Activated CD4-positive, alpha-beta T cell treated with anti-CD3 and anti-CD28 coated beads, Interleukin-2, amount 50 U/mL, for 24 hours (primary cell): ENCODE data around the gene PET100.

Experiments used
- DNase-seq, 2 donors: peaks; one replicate each; pipeline ENCODE4 v3.0.0-alpha.2; 2020; ENCODE audit warnings: low read depth in 1 of 2, low spot score in 1 of 2

PET100 gene

DNA sequence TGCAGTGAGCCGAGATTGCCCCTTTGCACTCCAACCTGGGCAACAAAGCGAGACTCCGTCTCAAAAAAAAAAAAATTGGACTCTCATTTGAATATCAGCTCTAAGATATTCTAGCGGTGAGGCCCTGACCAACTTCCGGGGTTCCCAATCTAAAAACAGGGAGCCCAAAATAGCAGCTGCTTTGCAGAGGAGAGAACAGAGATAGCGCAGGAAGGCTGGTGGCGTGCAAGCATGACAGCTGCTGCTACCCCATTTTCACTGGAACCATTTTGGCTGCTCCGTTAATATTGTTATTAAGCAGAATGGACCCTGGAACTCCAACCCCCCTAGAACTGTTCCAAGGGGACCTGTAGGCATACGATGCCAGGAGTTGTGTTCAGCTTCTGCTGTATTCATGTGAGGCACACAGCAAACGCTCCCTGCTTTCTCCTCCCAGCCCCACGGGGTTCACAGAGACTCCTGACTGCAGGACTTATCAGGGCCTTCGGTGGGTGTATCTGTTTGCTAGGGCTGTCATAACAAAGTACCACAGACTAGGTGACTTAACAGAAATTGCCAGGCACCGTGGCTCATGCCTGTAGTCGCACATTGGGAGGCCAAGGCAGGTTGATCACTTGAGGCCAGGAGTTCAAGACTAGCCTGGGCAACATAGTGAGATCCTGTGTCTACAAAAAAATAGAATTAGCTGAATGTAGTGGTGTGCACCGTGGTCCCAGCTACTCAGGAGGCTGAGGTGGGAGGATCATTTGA lies 18.8 kb downstream of the PET100 start:
- no peak for DNase-seq

- DNase-seq: no peak
Measured at GRCh38 chr19:7650148-7650547, 20.6 kb downstream of the PET100 start.

- DNase-seq: peak; percentile 75 to 89
Measured at GRCh38 chr19:7652061-7652641, 22.6 kb downstream of the PET100 start.

DNA sequence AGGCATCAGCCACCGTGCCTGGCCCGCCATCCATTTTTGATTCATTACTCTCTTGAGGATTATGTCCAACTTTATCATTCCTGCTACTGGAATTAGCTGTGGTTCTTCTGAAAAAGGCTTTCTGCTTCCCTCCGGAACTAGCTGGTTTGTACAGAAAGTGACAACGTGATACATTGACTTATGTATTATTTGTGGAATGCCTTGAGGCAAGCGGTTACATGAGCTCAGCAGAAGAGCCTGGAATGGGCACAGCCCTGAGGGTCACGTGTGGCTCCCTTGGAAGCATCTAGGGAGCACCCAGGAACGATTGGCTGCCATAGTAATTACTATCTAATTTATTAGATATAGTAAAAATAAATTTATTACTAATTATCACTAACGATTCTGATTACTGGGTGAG lies 24.8 kb downstream of the PET100 start:
- DNase-seq: no peak

DNA sequence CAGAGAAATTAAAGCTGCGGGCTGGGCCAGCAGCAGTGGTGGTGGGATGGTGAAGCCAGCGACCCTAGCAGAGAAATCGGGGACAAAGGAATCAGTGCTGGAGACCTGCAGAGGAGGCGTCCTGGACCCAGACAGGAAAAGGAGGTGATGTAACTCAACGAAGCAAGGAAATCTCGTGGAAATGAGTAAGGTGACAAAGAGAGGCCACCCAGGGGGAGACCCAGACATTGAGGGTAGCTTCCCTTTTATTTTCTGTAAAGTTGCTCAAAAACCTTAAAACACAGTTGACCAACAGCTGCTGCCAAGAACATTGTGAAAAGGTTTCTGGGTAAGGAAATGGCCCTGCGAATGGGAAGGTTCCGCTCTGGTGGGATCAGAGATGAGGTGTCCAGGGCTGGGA lies 26.0 kb downstream of the PET100 start:
- DNase-seq: no peak

DNA sequence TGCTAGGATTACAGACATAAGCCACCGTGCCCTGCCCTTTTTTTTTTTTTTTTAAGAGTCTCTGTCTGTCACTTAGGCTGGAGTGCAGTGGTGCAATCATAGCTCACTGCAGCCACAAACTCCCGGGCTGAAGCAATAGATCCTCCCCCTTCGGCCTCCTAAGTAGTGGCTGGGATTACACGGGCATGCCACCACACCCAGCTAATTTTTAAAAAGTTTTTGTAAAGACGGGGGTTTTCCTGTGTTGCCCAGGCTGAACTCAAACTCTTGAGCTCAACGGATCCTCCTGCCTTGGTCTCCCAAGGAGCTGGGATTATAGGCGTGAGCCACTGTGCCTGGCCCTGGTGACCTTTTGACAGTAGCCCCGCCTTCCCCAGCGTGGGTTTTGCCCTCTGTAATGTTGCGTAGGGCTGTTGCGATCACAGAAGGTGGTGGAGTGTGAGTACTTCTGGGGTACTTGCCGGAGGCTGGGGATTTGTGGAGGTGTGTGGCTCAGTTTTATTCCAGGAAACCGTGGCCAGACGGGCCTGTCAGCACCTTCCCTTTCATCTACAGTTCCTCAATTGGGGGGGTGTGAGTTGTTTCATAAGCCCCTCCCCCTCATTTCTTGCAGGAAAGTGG lies 27.6 kb downstream of the PET100 start:
- DNase-seq: no peak

GRCh38 chr19:7658219-7658686 lies 28.7 kb downstream of the PET100 start:
- peak in 1 of 2 donors; percentile 54 for DNase-seq

DNA sequence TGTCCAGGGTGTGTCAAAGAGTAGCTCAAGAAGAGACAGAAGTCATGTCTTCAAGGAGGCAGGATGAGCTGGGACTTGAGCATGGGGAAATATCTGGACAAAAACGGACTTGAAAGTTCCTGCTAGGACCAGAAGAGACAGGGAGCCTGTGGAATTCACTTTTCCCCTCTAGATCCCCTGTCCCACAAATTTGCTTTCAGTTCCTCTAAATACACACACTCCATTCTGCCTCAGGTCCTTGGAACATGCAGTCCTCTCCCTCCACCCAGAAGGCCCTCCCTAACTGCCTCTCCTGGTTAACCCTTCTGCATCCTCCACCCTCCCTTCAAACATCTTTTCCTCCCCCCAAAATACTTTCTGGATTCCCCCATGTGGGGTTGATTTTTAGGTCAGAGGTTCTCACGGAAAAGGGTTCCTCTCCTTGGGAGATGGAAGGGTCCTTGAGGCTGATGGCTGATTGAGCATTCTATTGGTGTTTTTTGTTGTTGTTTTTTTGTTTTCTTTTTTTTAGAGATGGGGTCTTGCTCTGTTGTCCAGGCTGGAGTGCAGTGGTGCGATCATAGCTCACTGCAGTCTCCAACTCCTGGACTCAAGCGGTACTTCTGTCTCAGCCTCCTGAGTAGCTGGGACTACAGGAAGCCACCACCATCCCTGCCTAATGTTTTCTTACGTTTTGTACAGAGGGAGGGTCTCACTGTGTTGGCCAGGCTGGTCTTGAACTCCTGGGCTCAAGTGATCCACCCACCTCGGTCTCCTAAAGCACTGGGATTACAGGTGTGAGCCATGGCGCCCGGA lies 32.3 kb downstream of the PET100 start:
- no peak for DNase-seq

DNA sequence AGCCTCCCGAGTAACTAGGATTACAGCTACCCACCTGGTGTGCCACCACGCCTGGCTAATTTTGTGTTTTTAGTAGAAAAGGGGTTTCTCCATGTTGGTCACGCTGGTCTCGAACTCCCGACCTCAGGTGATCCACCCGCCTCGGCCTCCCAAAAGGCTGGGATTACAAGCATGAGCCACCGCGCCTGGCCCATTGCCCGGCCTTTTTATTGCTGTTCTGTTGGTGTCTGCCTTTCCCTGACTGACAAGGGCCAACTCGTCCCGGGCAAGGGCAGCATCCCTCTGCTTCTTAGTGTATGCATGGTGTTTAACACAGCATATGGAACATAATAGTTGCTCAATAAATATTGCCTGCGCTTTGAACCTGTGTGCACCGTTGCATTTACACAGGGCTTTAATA lies 33.1 kb downstream of the PET100 start:
- no peak for DNase-seq

- no peak for DNase-seq
Measured at GRCh38 chr19:7663706-7664105, 34.1 kb downstream of the PET100 start.

DNA sequence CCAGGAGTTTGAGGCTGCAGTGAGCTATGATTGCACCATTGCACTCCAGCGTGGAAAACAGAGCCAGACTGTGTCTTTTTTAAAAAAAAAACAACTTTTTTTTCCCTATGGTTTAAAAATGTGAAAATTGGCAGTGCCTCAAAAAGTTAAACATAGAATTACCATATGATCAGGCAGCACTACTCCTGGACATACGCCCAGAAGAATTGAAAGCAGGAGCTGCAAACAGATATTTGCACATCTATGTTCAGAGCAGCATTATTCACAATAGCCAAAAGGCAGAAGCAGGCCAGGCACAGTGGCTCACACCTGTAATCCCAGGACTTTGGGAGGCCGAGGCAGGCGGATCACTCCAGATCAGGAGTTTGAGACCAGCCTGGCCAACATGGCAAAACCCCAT lies 35.5 kb downstream of the PET100 start:
- no peak for DNase-seq

GRCh38 chr19:7668842-7669241 lies 39.2 kb downstream of the PET100 start, which contains the start of gene RETN:
Gene RETN (plus strand): TSS chr19:7669049. CDS start chr19:7669327, 278 bp downstream.
- DNase-seq: no peak

GRCh38 chr19:7669641-7670040 lies 40.0 kb downstream of the PET100 start:
- no peak for DNase-seq

- DNase-seq: no peak
Measured at GRCh38 chr19:7670150-7670783, 40.7 kb downstream of the PET100 start.

- DNase-seq: no peak
Measured at GRCh38 chr19:7670790-7671189, 41.2 kb downstream of the PET100 start.

GRCh38 chr19:7672522-7672921 lies 42.9 kb downstream of the PET100 start:
- no peak for DNase-seq

DNA sequence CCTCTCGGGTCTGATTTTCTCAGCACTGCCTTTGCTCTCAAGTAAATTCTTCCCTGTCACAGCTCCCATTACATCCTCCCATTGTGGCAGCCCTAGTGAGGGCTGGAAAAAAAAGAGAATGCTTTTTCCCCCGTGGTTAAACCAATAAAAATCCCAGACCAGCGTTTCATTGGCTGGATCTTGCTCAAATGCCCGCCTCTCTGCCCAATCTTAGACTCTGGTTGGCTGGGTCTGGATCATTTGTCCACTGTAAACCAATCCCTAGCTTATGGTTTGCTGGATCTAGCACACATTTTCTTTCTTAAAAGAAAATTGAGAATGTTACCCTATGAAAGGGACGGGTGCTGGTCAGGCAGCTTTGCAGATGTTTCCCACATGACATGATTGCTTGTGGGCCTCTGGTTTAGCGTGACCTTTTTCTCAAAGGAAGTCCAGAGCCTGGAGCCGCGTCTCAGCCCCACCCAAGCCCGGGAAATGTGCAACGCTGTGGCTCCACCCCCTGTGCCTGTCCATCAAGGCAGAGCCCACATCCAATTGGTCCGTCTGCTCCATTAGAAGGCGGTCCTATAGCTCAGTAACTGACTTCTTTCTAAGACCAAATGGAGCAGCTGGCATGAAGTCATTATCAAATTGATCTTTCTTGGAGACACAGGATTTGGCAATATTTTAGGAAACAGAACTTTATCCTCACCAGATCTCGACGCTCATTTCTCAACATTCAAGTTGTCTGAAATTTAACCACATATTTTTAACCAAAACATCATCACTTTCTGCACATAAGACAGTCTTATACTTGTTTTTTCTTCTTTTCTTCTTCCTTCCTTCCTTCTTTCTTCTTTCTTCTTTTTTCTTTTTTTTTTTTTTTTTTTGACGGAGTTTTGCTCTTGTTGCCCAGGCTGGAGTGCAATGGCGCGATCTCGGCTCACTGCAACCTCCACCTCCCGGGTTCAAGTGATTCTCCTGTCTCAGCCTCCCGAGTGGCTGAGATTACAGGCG lies 44.7 kb downstream of the PET100 start:
- peak in 1 of 2 donors; percentile 32 for DNase-seq

- no peak for DNase-seq
Measured at GRCh38 chr19:7676376-7676775, 46.8 kb downstream of the PET100 start.

DNA sequence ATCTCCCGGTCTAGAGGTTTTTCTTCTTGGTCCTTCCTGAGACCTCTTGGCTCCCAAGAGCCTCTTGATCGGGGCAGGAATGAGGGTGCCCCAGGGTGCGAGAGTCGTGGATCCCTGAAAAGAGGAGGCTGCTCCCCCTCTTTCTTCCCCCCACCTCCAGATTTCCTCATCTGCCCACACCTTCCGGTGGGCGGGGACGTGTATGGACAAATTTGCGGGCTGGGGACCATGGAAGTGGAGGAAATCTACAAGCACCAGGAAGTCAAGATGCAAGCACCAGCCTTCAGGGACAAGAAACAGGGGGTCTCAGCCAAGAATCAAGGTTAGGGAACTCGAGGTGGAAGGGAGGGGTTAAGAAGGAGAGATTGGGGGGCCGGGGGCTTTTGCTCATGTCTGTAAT lies 47.3 kb downstream of the PET100 start, which contains the start of gene MCEMP1:
Gene MCEMP1 (plus strand): TSS at position 237 of the 400 bp plus-strand sequence. CDS start 31 bp downstream, at position 268.
- DNase-seq: no peak
